SK-N-SH treated with all-trans-retinoic acid at 6 μM for 48 hours (cell line): ENCODE results near the gene ADAP1.

Experiments used
- ARNTL ChIP-seq: fragments of 450-650 bp; formaldehyde crosslinking; IDR thresholded peaks from 2 replicates; pipeline ENCODE4 v1.5.0; 2020; ENCODE audit warnings: low read depth, mild to moderate bottlenecking, moderate library complexity, borderline replicate concordance
- BACH2 ChIP-seq: fragments of 250-450 bp; sonication (Bioruptor Pico); IDR thresholded peaks from 2 replicates; pipeline ENCODE4 v1.9.0; 2021; ENCODE audit warnings: mild to moderate bottlenecking, borderline replicate concordance
- ESRRG ChIP-seq: fragments of 250-450 bp; sonication (Bioruptor Pico); IDR thresholded peaks from 2 replicates; pipeline ENCODE4 v1.6.1; 2021; ENCODE audit warnings: mild to moderate bottlenecking
- SNAI2 ChIP-seq: fragments of 250-450 bp; sonication (Bioruptor Pico); IDR thresholded peaks from 2 replicates; pipeline ENCODE4 v1.5.0; 2020; ENCODE audit warnings: mild to moderate bottlenecking, moderate library complexity
- ZFP3 ChIP-seq: fragments of 250-450 bp; sonication (Bioruptor Pico); IDR thresholded peaks from 2 replicates; pipeline ENCODE4 v1.5.0; 2020; ENCODE audit warnings: mild to moderate bottlenecking, moderate library complexity
- ZFP30 ChIP-seq: fragments of 450-650 bp; formaldehyde crosslinking; IDR thresholded peaks from 2 replicates; pipeline ENCODE4 v1.5.0; 2022; ENCODE audit warnings: mild to moderate bottlenecking, moderate library complexity
- TF ChIP-seq, protein P1 (sequence below): fragments of 250-450 bp; sonication (Bioruptor Pico); IDR thresholded peaks from 2 replicates; pipeline ENCODE4 v1.8.0; 2020; ENCODE audit warnings: mild to moderate bottlenecking, moderate library complexity, borderline replicate concordance
- TF ChIP-seq, protein P2 (sequence below): fragments of 250-450 bp; sonication (Bioruptor Pico); IDR thresholded peaks from 2 replicates; pipeline ENCODE4 v1.5.1; 2021; ENCODE audit warnings: mild to moderate bottlenecking, moderate library complexity

DNA sequence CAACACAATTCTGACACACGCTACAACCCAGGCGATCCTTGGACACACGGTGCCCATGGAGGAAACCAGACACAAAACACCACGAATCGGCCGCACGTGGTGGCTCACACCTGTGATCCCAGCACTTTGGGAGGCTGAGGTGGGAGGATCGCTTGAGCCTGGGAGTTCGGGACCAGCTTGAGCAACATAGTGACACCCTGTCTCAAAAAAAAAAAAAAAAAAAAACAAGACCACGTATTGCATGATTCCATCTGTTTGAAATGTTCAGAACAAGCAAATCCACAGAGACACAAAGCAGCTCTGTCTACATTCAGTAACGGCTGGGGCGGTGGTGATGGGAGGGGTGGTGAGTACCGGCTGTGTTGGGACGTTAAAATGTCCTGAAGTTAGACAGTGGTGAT, 25.2 kb downstream of the ADAP1 start:
- no peak for TF ChIP-seq ZFP3 (CRISPR knock-in tag)
- TF ChIP-seq, protein P1, sequence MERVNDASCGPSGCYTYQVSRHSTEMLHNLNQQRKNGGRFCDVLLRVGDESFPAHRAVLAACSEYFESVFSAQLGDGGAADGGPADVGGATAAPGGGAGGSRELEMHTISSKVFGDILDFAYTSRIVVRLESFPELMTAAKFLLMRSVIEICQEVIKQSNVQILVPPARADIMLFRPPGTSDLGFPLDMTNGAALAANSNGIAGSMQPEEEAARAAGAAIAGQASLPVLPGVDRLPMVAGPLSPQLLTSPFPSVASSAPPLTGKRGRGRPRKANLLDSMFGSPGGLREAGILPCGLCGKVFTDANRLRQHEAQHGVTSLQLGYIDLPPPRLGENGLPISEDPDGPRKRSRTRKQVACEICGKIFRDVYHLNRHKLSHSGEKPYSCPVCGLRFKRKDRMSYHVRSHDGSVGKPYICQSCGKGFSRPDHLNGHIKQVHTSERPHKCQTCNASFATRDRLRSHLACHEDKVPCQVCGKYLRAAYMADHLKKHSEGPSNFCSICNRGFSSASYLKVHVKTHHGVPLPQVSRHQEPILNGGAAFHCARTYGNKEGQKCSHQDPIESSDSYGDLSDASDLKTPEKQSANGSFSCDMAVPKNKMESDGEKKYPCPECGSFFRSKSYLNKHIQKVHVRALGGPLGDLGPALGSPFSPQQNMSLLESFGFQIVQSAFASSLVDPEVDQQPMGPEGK, result no peak
- no peak for TF ChIP-seq BACH2 (CRISPR knock-in tag)
- TF ChIP-seq, protein P2, sequence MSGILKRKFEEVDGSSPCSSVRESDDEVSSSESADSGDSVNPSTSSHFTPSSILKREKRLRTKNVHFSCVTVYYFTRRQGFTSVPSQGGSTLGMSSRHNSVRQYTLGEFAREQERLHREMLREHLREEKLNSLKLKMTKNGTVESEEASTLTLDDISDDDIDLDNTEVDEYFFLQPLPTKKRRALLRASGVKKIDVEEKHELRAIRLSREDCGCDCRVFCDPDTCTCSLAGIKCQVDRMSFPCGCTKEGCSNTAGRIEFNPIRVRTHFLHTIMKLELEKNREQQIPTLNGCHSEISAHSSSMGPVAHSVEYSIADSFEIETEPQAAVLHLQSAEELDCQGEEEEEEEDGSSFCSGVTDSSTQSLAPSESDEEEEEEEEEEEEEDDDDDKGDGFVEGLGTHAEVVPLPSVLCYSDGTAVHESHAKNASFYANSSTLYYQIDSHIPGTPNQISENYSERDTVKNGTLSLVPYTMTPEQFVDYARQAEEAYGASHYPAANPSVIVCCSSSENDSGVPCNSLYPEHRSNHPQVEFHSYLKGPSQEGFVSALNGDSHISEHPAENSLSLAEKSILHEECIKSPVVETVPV (CRISPR knock-in tag), result no peak
- no peak for TF ChIP-seq ZFP30 (CRISPR knock-in tag)
- TF ChIP-seq ARNTL (CRISPR knock-in tag), result no peak
- no peak for TF ChIP-seq ESRRG (CRISPR knock-in tag)
- TF ChIP-seq SNAI2, result no peak
